Mesenteric fat pad (tissue), 1 donor: Measurements from ENCODE around the gene CACNG5. TPM values are rescaled to one million over a fixed set of nuclear protein-coding genes. Genes with fewer than 3 reads are reported as not detected.

Source experiments
- DNase-seq: peaks from one replicate; pipeline ENCODE4 v3.0.0-alpha.2; 2020; ENCODE audit warnings: low spot score
- total RNA-seq: library from RNA; stranded (reverse); fragmentation: NEBNext Ultra II Directional; extraction: Animal tissue kit (Norgen Biotek cat#: 25700); gene quantifications from one replicate; pipeline ENCODE4 v1.2.1, GENCODE V29; 2021
- donor health status: DM: yes; HTN: yes; CAD: no.

Gene CACNG5
- total RNA-seq, 1 donor from 2014 or later, result not detected

- peak; percentile 18 for DNase-seq
These were observed 68.4 kb downstream of the CACNG5 start for GRCh38 chr17:66903296-66903695.

DNA sequence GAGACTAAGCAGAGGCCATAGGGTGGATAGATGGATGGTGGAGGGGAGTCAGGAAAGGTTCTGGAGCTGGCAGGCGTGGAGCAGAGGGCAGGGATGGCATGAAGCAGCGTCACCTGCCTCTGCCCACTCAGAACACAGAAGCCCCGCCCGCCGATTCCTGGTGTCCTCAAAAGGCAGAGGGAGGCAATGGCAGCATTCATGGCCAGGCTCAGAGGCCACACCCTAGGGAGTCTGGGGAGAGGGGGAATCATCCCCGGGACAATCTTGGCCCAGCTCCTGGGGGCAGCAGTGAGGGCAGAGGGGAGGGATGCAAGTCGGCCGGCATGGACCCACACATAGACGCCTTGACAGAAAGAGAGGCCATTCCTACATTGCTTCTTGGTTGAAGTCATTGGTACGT lies 68.9 kb downstream of the CACNG5 start:
- DNase-seq, result peak; percentile 67

DNA sequence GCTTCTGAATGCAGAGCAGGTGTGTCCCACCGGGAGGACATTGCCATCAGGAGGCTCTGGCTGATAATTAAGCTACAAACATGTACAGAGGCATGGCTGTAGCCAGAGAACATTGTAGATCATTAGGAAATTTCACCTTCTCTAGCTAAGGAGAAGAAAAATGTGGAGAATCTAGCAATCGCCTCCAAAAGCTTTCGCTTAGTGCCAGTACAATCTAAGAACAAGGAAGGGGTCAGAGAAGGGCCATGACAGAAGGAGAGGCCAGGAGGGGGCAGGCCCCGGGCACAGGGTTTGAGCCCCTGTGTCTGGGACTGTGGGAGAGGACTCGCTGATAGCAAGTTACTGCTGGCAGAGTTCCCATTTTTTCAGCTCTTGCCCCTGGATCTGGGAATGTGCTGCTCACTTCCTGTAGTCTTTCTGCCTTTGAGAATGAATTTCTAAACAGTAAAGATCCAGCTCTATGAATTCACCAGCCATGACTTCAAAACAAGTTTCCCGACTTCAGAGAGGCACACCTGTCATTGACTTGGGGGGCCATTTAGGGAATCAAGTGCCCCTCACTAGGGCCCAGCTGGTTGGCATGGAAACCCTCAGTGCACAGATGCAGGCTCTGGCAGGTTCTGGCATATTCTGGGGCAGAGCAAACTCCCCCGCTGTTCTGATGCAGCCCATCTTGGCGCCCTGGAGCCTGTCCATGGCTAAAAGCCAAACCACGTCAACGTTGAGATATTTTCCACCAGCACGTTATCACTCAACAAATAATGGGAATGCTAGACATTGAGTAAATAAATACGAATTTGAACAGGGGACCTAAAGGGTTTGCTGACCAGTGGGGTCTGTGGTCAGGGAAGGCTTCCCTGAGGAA lies 70.1 kb downstream of the CACNG5 start:
- peak; percentile 72 for DNase-seq

DNA sequence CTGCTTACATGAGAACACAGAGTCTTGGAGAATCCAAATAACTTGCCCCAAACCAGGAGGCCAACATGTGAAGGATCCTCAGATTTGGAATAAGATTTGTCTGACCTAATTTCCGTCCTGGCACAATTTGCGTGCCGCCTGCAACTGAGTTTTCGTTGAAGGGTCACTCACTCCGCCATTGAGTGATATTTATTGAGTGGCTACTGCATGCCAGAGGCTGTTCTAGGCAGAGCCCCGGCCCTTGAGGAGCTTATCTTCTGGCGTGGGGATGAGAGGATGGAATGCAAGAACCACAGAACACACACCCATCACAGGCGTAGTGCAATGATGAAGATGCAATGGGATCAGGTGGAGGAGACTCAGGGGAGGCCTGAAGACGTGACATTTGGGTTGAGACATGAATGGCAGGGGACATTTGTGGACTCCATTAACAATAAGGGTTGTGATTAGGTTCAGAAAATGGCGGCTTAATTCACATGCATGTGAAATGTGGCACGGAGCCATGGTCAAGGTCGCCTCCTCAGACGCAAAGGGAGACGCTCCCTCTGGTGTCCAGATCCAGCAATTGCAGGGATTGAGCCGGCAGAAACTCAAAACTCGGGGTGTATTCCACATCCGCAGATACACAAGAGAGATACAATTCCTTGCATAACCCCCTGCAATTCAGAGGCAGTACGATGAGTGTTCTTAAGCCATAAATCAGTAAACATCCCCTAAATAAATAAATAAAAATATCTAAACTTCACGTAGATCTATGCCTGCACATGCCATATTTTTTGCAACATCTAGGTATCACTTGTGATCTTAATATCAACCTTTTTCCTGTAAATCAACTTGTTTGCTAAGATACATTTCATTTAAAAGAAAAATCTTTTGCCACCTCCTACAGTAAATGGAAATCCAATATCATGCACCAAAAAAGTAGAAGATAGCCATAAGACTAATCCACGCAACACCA lies 71.7 kb downstream of the CACNG5 start:
- DNase-seq, result peak; percentile 86

DNA sequence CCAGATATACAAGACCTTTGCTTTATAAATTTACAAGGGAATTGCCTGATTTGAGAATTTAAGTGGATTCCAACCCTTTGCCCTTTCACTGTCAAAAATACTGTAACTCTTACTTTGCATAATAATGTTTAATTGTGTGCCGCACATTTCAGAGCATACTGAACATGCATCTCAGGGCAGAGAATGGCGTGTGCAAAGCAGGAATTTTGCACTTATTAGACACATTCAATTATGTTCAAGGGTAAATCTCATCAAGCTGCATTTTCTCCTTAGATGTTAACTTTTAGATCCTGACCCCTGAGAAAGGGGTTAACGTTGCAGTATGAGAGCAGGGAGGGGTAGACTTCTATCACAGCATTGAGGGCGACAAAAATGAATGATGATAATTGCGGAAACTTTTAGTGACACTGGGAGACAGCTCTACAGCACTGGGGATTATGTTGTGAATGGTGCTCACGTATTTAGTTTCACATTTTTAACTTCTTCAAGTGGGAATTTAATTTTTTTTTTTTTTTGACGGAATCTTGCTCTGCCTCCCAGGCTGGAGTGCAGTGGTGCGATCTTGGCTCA lies 75.0 kb downstream of the CACNG5 start:
- no peak for DNase-seq

GRCh38 chr17:66910651-66911285 lies 75.9 kb downstream of the CACNG5 start:
- DNase-seq, result peak; percentile 64

GRCh38 chr17:66915204-66915611 lies 80.3 kb downstream of the CACNG5 start:
- DNase-seq, result peak; percentile 72

DNA sequence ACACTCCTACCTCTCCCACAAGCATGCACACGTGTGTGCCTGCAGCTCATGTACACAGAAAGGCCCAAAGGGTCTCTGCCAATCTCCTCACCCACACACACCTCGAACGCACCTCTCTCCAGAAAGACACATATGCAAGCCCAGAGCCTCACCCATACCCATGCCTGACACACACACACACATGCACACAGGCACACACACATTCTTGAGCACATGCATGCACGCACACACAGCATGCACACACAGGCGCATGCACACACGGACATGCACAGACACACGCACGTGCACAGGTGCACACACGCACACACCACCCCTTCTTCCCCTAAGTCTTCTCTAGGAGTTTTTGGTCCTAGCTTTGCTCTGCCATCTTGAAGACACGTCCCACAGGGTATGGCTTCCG lies 80.9 kb downstream of the CACNG5 start:
- DNase-seq, result no peak

DNA sequence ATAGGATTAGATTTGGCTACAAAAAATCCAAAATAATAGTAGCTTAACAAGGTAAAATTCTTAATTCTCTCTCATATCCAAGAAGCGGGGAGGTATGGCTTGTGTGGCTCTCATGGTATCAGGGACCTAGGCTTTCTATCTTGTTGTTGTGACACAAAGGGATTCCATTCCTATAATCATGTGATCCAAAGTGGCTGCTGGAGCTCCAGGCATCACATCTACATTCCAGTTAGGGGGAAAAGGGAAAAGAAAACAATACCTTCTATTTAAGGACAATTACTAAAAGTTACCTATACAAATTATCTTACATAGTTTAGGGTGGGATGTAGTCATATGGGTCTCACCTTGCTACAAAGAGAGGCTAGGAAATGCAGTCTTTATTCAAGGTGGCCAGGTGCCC lies 82.0 kb downstream of the CACNG5 start:
- DNase-seq, result no peak

DNA sequence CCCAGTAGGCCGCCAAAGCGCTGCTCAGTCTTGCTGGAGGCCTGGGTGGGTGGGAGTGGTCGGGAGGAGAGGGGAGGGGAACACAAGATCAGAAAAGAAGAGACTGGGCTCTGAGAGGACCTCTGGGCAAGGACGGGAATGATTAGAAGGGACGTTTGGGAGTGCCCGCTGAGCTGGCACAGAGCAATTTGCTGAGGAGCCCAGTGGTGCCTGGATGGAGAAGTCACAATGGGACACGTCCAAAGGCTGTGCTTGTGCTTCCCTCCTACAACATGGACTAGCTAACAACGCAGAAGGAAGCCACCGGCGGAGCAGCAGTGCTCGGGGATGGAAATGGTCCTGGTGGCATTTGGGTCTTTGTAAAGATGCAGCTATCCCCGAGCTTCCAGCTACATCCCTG lies 84.0 kb downstream of the CACNG5 start:
- peak; percentile 51 for DNase-seq

DNA sequence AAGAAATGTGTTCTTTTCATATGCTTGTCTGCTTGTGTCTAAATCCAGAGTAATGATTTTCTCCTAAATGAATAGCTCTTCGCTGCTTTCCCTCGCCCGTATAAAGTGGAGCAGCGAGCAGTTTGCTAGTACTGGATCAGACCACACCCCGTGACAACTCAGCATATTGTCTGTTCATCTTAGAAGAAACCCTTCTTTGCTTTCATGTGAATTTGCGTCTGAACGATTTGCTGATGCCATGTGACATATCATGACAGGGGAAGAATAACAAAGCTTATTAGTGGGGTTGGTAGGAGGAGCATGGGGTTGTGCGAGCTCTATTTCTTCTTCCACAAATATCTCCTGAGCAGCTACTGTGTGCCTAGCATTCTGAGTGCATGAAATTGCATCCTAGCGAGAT lies 85.5 kb downstream of the CACNG5 start:
- DNase-seq, result no peak

DNA sequence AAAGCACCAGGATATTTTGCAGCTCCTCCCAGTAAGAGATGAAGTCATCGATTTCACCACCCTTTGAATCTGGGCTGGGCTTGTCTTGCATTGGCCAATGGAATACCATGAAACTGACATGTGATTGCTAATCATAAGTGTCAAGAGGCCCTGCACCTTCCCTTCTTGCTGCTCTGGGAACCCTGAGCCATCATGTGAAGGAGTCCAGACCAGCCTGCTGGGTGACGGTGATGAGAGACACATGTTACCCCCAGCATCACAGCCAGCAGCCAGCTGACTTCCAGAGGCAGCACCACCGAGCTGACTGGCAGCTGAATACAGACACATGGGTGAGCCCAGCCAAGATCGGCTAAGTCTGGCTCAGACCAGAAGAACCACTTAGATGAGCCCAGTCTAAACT lies 86.0 kb downstream of the CACNG5 start:
- DNase-seq, result no peak

- DNase-seq, result no peak
These were observed 89.0 kb downstream of the CACNG5 start for GRCh38 chr17:66923886-66924285.

DNA sequence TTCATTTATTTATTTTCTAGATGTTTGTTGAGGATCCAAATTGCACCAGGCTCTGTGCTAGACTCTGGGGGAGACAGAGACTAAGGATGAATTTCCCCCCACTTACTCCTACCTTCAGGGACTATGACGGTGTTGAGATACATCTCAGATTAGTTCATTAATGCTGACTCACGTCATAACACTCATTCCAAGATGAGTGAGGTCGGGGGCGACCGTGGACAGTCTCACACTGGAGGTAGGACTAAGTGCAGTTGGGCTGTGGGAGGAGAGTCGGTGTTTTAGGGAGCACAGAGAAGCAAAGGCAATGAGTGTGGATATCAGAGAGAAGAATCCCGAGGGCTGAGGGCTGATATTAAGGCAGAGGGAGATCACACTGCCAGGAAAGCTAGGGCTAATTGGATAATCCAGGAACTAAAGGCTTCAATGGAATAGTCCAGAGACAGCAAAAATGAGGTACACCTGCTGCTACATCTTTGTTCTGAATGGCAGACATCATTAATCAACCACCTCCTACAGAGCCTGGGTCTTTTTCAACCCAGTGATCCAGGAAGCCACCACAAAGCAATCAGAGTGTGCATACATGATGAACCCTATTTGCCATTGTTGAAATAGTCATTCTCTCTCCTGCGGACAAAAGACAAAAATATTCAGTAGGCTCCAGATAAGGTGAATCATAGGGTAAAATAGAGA lies 91.0 kb downstream of the CACNG5 start:
- no peak for DNase-seq

- peak; percentile 18 for DNase-seq
These were observed 94.0 kb downstream of the CACNG5 start for GRCh38 chr17:66928949-66929348.

GRCh38 chr17:66929591-66929990 lies 94.7 kb downstream of the CACNG5 start:
- DNase-seq, result peak; percentile 22

DNA sequence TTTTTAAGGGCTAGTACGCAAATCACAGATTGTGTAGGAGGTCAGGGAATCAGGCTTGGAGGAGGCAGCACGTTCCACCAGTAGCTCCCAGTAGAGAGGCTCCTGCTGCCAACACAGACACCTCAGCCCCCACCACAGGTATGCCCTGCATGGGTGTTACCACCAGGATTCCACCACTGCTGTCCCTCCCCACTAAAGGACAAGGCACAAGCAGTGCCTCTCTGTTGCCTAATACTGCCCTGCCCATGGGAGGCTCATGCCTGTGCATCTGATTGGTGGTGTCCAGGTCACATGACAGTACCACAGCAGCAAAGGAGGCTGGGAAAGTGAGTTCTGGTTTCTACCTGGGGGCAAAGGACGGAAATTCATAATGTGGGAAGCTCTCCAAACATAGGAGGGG lies 96.0 kb downstream of the CACNG5 start:
- peak; percentile 47 for DNase-seq

DNA sequence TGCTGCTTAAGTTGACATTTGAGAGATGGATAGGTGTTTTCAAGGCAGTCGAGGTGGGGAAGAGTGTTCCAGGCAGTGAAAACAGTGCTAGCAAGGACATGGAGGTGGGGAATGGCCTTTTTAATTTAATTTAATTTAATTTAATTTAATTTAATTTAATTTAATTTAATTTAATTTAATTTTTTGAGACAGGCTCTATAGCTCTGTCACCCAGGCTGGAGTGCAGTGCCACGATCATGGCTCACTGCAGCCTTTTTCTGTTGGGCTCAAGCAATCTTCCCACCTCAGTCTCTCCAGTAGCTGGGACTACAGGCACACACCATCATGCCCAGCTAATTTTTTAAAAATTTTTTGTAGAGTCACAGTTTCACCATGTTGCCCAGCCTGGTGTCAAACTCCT lies 97.4 kb downstream of the CACNG5 start:
- DNase-seq, result no peak

DNA sequence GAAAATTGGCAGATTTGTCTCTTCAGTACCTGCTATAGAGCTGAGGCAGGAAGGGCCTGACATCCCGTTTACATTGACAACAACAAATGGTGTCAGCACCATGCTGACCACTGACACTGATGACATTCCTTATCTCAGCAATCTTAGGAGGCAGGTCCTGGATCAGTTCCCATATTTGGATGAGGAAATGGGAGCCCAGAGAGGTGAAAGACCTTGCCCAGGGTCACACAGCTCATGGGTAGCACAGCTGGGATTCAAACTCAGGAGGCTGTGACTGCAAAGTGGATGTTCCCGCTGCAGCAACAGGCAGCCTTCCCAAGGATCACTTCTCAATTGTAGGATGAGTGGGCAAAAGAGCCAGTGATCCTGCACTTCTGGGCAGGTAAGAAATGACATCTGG lies 99.1 kb downstream of the CACNG5 start:
- DNase-seq, result no peak
